K562 (cell line): ENCODE measurements around the gene HPF1. TPM values are rescaled to one million over a fixed set of nuclear protein-coding genes. Genes with fewer than 3 reads are reported as not detected.

Experiments used
- CBFA2T2 ChIP-seq: fragments of 450-650 bp; conservative IDR thresholded peaks from 2 replicates; pipeline ENCODE4 v1.6.1; 2017; ENCODE audit warnings: mild to moderate bottlenecking
- EWSR1 ChIP-seq: fragments of 450-650 bp; IDR thresholded peaks from 2 replicates; pipeline ENCODE4 v1.6.1; 2018; ENCODE audit warnings: borderline replicate concordance, mild to moderate bottlenecking, low read depth, moderate library complexity; ENCODE audit not compliant: partially characterized antibody
- PCBP1 ChIP-seq: fragments of 200-400 bp; formaldehyde crosslinking; IDR thresholded peaks from 2 replicates; pipeline ENCODE4 v1.6.1; 2018; ENCODE audit warnings: mild to moderate bottlenecking, low read depth, low read length; ENCODE audit not compliant: poor library complexity, severe bottlenecking
- RCOR1 ChIP-seq, 2 experiments: IDR thresholded peaks; 2 replicates each; pipeline ENCODE4 v1.6.1; 2012; ENCODE audit warnings: low read depth in 2 of 2, low read length in 2 of 2, borderline replicate concordance in 1 of 2, improper control_type of control experiment in 1 of 2
- SETDB1 ChIP-seq: IDR thresholded peaks from one replicate; pipeline ENCODE4 v1.6.1; 2012; ENCODE audit warnings: low read length, control low read depth, inconsistent platforms
- polyA plus RNA-seq, 8 experiments: library from polyadenylated mRNA; depleted of rRNA in 4 of 8; stranded (reverse) in 5 of 8; unstranded in 3 of 8; fragments of >200 nt; fragmentation: Nextera tagmentation in 2 of 8; fragmentation: Illumina TruSeq in 1 of 8; extraction: Ambion mirVana in 2 of 8; extraction: Trizol in 1 of 8; gene quantifications; 2 replicates each; pipeline versions ENCODE4 v1.2.1 to v1.2.3, GENCODE V29; 2011 to 2014; ENCODE audit warnings: inconsistent platforms in 1 of 8, missing spikeins in 1 of 8
- total RNA-seq, 7 experiments: library from RNA; depleted of rRNA in 6 of 7; stranded (reverse); fragments of >200 nt in 6 of 7; fragmentation: Illumina TruSeq in 2 of 7; extraction: Trizol in 2 of 7; gene quantifications; 2 replicates each; pipeline versions ENCODE4 v1.2.1 to v1.2.3, GENCODE V29; 2011 to 2021; ENCODE audit warnings: low replicate concordance in 1 of 7
- TF ChIP-seq, protein P1 (sequence below): fragments of 250-450 bp; sonication (Bioruptor Pico); IDR thresholded peaks from 2 replicates; pipeline ENCODE4 v1.5.0; 2020; ENCODE audit warnings: mild to moderate bottlenecking, borderline replicate concordance
- TF ChIP-seq, protein P2 (sequence below): sonication (generic); formaldehyde crosslinking; IDR thresholded peaks from 2 replicates; pipeline ENCODE4 v1.5.0; 2020; ENCODE audit warnings: missing genetic modification reagents
- TF ChIP-seq, protein P3 (sequence below): fragments of 200-600 bp; sonication (generic); IDR thresholded peaks from one replicate; pipeline ENCODE4 v1.6.1; 2012; ENCODE audit warnings: mild to moderate bottlenecking, low read depth, low read length, inconsistent platforms
- TF ChIP-seq, protein P4 (sequence below): fragments of 250-450 bp; sonication (Bioruptor Pico); IDR thresholded peaks from 2 replicates; pipeline ENCODE4 v1.5.0; 2021
- TF ChIP-seq, protein P5 (sequence below): fragments of 250-450 bp; sonication (Bioruptor Pico); IDR thresholded peaks from 2 replicates; pipeline ENCODE4 v1.5.1; 2021; ENCODE audit warnings: mild to moderate bottlenecking

HPF1 gene
- total and polyA plus RNA-seq, 9 of the 15 experiments (the other 6 are each of a cell fraction or from before 2014, with no cell fraction given) = 21.2 to 89.4 (median 35.2) TPM

DNA sequence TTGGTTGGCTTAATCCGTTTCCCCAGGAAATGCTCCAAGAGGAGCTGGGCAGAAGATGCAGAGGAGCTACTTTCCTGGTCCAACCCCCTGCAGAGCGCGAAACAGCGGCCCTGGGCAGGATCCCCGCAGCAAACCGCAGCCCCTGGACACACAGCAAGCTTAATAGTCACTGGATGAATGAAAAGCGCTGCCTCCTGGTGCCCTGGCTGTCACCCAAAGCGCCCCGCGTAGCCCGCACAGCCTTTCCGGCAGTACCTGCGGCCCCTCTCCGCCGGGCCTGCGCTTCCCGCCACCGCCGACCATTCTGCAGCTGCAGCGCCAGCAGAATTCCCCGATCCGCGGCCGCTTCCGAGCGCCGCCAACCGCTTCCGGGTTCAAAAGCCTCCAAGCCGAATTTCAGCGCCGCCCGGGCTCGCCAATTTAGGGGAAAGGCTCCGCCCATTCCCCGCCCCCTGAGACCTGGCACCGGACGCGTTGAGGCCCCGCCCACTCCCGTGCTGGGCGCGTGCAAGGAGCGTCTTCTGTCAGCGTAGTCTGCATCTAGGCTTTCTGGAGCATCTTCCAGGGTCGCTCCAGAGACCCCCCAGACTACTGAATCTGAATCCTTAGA lies at the start of gene HPF1 (continued):
- TF ChIP-seq PCBP1 (peak; percentile 37), CBFA2T2 (no peak), RCOR1 (IDR thresholded peaks at IDR 0.05; ENCODE audit: borderline replicate concordance in 1 of 2, low read depth in 2 of 2, low read length in 2 of 2) (no peak), SETDB1 (no peak), EWSR1 (no peak)
- TF ChIP-seq, protein P1, sequence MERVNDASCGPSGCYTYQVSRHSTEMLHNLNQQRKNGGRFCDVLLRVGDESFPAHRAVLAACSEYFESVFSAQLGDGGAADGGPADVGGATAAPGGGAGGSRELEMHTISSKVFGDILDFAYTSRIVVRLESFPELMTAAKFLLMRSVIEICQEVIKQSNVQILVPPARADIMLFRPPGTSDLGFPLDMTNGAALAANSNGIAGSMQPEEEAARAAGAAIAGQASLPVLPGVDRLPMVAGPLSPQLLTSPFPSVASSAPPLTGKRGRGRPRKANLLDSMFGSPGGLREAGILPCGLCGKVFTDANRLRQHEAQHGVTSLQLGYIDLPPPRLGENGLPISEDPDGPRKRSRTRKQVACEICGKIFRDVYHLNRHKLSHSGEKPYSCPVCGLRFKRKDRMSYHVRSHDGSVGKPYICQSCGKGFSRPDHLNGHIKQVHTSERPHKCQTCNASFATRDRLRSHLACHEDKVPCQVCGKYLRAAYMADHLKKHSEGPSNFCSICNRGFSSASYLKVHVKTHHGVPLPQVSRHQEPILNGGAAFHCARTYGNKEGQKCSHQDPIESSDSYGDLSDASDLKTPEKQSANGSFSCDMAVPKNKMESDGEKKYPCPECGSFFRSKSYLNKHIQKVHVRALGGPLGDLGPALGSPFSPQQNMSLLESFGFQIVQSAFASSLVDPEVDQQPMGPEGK (CRISPR knock-in tag) = no peak
- TF ChIP-seq, protein P2, sequence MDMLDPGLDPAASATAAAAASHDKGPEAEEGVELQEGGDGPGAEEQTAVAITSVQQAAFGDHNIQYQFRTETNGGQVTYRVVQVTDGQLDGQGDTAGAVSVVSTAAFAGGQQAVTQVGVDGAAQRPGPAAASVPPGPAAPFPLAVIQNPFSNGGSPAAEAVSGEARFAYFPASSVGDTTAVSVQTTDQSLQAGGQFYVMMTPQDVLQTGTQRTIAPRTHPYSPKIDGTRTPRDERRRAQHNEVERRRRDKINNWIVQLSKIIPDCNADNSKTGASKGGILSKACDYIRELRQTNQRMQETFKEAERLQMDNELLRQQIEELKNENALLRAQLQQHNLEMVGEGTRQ (CRISPR knock-in tag) = no peak
- TF ChIP-seq, protein P3, sequence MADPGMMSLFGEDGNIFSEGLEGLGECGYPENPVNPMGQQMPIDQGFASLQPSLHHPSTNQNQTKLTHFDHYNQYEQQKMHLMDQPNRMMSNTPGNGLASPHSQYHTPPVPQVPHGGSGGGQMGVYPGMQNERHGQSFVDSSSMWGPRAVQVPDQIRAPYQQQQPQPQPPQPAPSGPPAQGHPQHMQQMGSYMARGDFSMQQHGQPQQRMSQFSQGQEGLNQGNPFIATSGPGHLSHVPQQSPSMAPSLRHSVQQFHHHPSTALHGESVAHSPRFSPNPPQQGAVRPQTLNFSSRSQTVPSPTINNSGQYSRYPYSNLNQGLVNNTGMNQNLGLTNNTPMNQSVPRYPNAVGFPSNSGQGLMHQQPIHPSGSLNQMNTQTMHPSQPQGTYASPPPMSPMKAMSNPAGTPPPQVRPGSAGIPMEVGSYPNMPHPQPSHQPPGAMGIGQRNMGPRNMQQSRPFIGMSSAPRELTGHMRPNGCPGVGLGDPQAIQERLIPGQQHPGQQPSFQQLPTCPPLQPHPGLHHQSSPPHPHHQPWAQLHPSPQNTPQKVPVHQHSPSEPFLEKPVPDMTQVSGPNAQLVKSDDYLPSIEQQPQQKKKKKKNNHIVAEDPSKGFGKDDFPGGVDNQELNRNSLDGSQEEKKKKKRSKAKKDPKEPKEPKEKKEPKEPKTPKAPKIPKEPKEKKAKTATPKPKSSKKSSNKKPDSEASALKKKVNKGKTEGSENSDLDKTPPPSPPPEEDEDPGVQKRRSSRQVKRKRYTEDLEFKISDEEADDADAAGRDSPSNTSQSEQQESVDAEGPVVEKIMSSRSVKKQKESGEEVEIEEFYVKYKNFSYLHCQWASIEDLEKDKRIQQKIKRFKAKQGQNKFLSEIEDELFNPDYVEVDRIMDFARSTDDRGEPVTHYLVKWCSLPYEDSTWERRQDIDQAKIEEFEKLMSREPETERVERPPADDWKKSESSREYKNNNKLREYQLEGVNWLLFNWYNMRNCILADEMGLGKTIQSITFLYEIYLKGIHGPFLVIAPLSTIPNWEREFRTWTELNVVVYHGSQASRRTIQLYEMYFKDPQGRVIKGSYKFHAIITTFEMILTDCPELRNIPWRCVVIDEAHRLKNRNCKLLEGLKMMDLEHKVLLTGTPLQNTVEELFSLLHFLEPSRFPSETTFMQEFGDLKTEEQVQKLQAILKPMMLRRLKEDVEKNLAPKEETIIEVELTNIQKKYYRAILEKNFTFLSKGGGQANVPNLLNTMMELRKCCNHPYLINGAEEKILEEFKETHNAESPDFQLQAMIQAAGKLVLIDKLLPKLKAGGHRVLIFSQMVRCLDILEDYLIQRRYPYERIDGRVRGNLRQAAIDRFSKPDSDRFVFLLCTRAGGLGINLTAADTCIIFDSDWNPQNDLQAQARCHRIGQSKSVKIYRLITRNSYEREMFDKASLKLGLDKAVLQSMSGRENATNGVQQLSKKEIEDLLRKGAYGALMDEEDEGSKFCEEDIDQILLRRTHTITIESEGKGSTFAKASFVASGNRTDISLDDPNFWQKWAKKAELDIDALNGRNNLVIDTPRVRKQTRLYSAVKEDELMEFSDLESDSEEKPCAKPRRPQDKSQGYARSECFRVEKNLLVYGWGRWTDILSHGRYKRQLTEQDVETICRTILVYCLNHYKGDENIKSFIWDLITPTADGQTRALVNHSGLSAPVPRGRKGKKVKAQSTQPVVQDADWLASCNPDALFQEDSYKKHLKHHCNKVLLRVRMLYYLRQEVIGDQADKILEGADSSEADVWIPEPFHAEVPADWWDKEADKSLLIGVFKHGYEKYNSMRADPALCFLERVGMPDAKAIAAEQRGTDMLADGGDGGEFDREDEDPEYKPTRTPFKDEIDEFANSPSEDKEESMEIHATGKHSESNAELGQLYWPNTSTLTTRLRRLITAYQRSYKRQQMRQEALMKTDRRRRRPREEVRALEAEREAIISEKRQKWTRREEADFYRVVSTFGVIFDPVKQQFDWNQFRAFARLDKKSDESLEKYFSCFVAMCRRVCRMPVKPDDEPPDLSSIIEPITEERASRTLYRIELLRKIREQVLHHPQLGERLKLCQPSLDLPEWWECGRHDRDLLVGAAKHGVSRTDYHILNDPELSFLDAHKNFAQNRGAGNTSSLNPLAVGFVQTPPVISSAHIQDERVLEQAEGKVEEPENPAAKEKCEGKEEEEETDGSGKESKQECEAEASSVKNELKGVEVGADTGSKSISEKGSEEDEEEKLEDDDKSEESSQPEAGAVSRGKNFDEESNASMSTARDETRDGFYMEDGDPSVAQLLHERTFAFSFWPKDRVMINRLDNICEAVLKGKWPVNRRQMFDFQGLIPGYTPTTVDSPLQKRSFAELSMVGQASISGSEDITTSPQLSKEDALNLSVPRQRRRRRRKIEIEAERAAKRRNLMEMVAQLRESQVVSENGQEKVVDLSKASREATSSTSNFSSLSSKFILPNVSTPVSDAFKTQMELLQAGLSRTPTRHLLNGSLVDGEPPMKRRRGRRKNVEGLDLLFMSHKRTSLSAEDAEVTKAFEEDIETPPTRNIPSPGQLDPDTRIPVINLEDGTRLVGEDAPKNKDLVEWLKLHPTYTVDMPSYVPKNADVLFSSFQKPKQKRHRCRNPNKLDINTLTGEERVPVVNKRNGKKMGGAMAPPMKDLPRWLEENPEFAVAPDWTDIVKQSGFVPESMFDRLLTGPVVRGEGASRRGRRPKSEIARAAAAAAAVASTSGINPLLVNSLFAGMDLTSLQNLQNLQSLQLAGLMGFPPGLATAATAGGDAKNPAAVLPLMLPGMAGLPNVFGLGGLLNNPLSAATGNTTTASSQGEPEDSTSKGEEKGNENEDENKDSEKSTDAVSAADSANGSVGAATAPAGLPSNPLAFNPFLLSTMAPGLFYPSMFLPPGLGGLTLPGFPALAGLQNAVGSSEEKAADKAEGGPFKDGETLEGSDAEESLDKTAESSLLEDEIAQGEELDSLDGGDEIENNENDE = no peak
- TF ChIP-seq, protein P4, sequence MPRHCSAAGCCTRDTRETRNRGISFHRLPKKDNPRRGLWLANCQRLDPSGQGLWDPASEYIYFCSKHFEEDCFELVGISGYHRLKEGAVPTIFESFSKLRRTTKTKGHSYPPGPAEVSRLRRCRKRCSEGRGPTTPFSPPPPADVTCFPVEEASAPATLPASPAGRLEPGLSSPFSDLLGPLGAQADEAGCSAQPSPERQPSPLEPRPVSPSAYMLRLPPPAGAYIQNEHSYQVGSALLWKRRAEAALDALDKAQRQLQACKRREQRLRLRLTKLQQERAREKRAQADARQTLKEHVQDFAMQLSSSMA = no peak
- TF ChIP-seq, protein P5, sequence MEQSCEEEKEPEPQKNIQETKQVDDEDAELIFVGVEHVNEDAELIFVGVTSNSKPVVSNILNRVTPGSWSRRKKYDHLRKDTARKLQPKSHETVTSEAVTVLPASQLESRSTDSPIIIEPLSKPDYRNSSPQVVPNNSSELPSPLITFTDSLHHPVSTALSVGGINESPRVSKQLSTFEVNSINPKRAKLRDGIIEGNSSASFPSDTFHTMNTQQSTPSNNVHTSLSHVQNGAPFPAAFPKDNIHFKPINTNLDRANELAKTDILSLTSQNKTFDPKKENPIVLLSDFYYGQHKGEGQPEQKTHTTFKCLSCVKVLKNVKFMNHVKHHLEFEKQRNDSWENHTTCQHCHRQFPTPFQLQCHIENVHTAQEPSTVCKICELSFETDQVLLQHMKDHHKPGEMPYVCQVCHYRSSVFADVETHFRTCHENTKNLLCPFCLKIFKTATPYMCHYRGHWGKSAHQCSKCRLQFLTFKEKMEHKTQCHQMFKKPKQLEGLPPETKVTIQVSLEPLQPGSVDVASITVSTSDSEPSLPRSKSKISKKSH (CRISPR knock-in tag) = no peak
